ENCODE data around the gene GRM4.
"Not testable (repeated sequence)": the region's sequence is repeated elsewhere in the genome, so short reads cannot be mapped to it uniquely, and the experiment has no call there.

GRM4 gene

DNA sequence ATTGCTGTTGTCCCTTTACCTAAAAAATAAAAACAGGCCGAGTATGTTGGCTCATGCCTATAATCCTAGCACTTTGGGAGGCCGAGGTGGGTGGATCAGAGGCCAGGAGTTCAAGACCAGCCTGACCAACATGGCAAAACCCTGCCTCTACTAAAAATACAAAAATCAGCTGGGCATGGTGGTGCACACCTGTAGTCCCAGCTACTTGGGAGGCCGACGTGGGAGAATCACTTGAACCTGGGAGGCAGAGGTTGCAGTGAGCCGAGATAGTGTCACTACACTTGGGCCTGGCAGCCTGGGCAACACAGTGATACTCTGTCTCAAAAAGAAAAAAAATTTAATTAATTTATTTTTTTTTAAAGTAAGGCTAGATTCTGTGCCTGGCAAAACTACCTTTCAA, 38.8 kb upstream of the GRM4 start:
- not testable (repeated sequence) for H2BK5ac ChIP-seq (ENCODE audit: low read depth, low read length, poor library complexity, severe bottlenecking); H3K23ac ChIP-seq (ENCODE audit: low read length in 2 of 2); H3K4me1 ChIP-seq (ENCODE audit: control insufficient read depth, insufficient read depth, low read depth, low read length); H3K4ac ChIP-seq (ENCODE audit: low read depth in 1 of 2, low read length in 2 of 2); H3K79me1 ChIP-seq (replicated peaks; ENCODE audit: low read length, poor library complexity, severe bottlenecking); H3K27me3 ChIP-seq (ENCODE audit: control insufficient read depth in 1 of 2, insufficient read depth in 1 of 2, low read length in 2 of 2); H3K4me2 ChIP-seq (ENCODE audit: low read length, poor library complexity, severe bottlenecking); H3K9ac ChIP-seq (ENCODE audit: low read length); H2BK15ac ChIP-seq (ENCODE audit: low read depth, poor library complexity, severe bottlenecking); H2AK5ac ChIP-seq (ENCODE audit: low read length, severe bottlenecking); H3K14ac ChIP-seq (ENCODE audit: low read length in 2 of 2); H3K9me3 ChIP-seq (ENCODE audit: control insufficient read depth, low read length); H4K8ac ChIP-seq (ENCODE audit: low read length); H3K27ac ChIP-seq (ENCODE audit: low read length, poor library complexity, severe bottlenecking); H2AFZ ChIP-seq (ENCODE audit: low read depth, low read length); H2BK120ac ChIP-seq (ENCODE audit: low read depth, low read length); H3K36me3 ChIP-seq (ENCODE audit: control insufficient read depth in 1 of 2, insufficient read depth in 2 of 2, low read depth in 1 of 2, low read length in 2 of 2); DNase-seq; H3K4me3 ChIP-seq (ENCODE audit: insufficient read depth in 1 of 2, low read depth in 1 of 2, low read length in 2 of 2); H4K91ac ChIP-seq (ENCODE audit: low read length); H3K18ac ChIP-seq (ENCODE audit: low read depth in 1 of 2, low read length in 2 of 2); H2BK12ac ChIP-seq (ENCODE audit: low read length in 2 of 2)
- 91% methylated on average over 5 of the region's 5 CpGs for WGBS

DNA sequence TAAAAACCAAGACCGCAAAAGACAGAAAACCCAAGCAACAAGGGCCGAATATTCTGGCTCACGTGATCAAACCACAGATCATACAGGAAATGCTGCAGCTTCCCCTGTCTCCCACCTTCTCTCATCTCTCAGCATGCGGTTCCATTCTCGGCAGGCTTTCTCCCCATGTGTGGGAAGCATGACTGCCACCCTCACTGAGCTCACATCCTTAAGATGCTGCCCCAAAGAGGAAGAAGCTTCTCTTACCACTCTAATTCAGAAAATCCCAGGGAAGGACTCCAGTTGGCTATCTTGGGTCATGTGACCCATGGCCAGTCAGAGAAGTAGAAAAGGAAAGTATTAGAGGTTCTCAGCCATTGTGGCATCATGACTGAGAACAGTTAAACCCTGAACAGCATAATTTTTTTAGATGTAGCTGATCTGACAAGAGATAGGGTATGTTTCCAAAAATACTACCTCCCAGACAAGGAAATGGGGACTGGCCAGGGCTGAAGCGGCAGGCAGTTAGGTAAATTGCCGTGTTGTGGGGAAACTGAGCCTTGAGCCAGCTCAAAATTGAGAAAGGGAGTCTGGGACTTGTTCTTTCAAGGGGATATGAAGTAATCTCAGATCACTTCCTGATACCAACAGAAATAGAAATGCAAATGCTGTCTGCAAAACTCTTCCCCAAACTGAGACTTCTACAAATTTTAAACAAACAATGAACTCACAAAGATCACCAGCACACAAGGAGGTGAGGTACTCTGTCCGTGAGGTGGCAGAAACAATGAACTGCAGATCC, 37.1 kb upstream of the GRM4 start:
- H4K91ac ChIP-seq (ENCODE audit: low read length): no peak overlapping the region
- H3K23ac ChIP-seq (ENCODE audit: low read length in 2 of 2): no peak overlapping the region
- no peak overlapping the region for H3K14ac ChIP-seq (ENCODE audit: low read length in 2 of 2)
- H3K4me2 ChIP-seq (ENCODE audit: low read length, poor library complexity, severe bottlenecking): no peak overlapping the region
- H3K36me3 ChIP-seq (ENCODE audit: control insufficient read depth in 1 of 2, insufficient read depth in 2 of 2, low read depth in 1 of 2, low read length in 2 of 2): no peaks in the 10 kb centered on the region
- peaks cover 9% of the 10 kb centered on the region for H3K9me3 ChIP-seq (ENCODE audit: control insufficient read depth, low read length)
- no peak overlapping the region for H3K9ac ChIP-seq (ENCODE audit: low read length)
- H3K18ac ChIP-seq (ENCODE audit: low read depth in 1 of 2, low read length in 2 of 2): no peak overlapping the region
- no peaks in the 10 kb centered on the region for H3K79me1 ChIP-seq (replicated peaks; ENCODE audit: low read length, poor library complexity, severe bottlenecking)
- no peak overlapping the region for H3K4ac ChIP-seq (ENCODE audit: low read depth in 1 of 2, low read length in 2 of 2)
- no peak overlapping the region for H3K4me3 ChIP-seq (ENCODE audit: insufficient read depth in 1 of 2, low read depth in 1 of 2, low read length in 2 of 2)
- no peak overlapping the region for H2BK12ac ChIP-seq (ENCODE audit: low read length in 2 of 2)
- WGBS: 92% methylated on average over 7 of the region's 8 CpGs
- H2BK5ac ChIP-seq (ENCODE audit: low read depth, low read length, poor library complexity, severe bottlenecking): no peak overlapping the region
- no peak for DNase-seq
- H4K8ac ChIP-seq (ENCODE audit: low read length): no peak overlapping the region
- H2BK120ac ChIP-seq (ENCODE audit: low read depth, low read length): no peak overlapping the region
- no peak overlapping the region for H3K27ac ChIP-seq (ENCODE audit: low read length, poor library complexity, severe bottlenecking)
- H2AFZ ChIP-seq (ENCODE audit: low read depth, low read length): no peak overlapping the region
- no peaks in the 10 kb centered on the region for H3K4me1 ChIP-seq (ENCODE audit: control insufficient read depth, insufficient read depth, low read depth, low read length)
- H3K27me3 ChIP-seq (ENCODE audit: control insufficient read depth in 1 of 2, insufficient read depth in 1 of 2, low read length in 2 of 2): peaks cover 0 to 15% of the 10 kb centered on the region in 2 experiments
- no peak overlapping the region for H2BK15ac ChIP-seq (ENCODE audit: low read depth, poor library complexity, severe bottlenecking)
- H2AK5ac ChIP-seq (ENCODE audit: low read length, severe bottlenecking): no peak overlapping the region

DNA sequence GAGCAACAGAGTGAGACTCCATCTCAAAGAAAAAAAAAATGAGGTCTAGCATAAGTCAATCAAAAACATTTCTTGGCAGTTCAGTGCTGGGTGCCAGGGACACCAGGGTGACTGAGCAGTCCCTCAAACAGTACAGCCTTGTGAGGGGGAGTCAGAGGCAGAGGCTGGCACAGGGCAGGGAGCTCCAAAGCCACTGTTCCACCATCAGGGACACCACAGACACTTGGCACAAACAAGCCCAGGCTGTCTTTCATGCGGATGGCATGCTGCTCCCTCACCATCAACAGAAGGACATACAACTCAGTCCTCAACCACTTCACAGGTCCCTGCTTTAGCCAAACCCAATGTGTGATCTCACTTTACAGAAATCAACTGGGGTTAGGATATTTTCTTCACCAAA, 36.0 kb upstream of the GRM4 start:
- H3K79me1 ChIP-seq (replicated peaks; ENCODE audit: low read length, poor library complexity, severe bottlenecking): no peaks in the 10 kb centered on the region
- H3K27ac ChIP-seq (ENCODE audit: low read length, poor library complexity, severe bottlenecking): no peak overlapping the region
- no peak overlapping the region for H3K18ac ChIP-seq (ENCODE audit: low read depth in 1 of 2, low read length in 2 of 2)
- no peak overlapping the region for H4K8ac ChIP-seq (ENCODE audit: low read length)
- no peak overlapping the region for H2BK15ac ChIP-seq (ENCODE audit: low read depth, poor library complexity, severe bottlenecking)
- H2AK5ac ChIP-seq (ENCODE audit: low read length, severe bottlenecking): no peak overlapping the region
- no peak overlapping the region for H3K23ac ChIP-seq (ENCODE audit: low read length in 2 of 2)
- H3K14ac ChIP-seq (ENCODE audit: low read length in 2 of 2): no peak overlapping the region
- no peak overlapping the region for H2AFZ ChIP-seq (ENCODE audit: low read depth, low read length)
- no peak overlapping the region for H4K91ac ChIP-seq (ENCODE audit: low read length)
- H2BK120ac ChIP-seq (ENCODE audit: low read depth, low read length): no peak overlapping the region
- H2BK5ac ChIP-seq (ENCODE audit: low read depth, low read length, poor library complexity, severe bottlenecking): no peak overlapping the region
- H2BK12ac ChIP-seq (ENCODE audit: low read length in 2 of 2): no peak overlapping the region
- H3K9ac ChIP-seq (ENCODE audit: low read length): no peak overlapping the region
- WGBS: 88% methylated on average over 1 of the region's 1 CpG
- H3K9me3 ChIP-seq (ENCODE audit: control insufficient read depth, low read length): peaks cover 9% of the 10 kb centered on the region
- no peak overlapping the region for H3K4me3 ChIP-seq (ENCODE audit: insufficient read depth in 1 of 2, low read depth in 1 of 2, low read length in 2 of 2)
- DNase-seq: no peak
- no peak overlapping the region for H3K4me2 ChIP-seq (ENCODE audit: low read length, poor library complexity, severe bottlenecking)
- no peaks in the 10 kb centered on the region for H3K36me3 ChIP-seq (ENCODE audit: control insufficient read depth in 1 of 2, insufficient read depth in 2 of 2, low read depth in 1 of 2, low read length in 2 of 2)
- H3K4me1 ChIP-seq (ENCODE audit: control insufficient read depth, insufficient read depth, low read depth, low read length): no peaks in the 10 kb centered on the region
- no peak overlapping the region for H3K4ac ChIP-seq (ENCODE audit: low read depth in 1 of 2, low read length in 2 of 2)
- H3K27me3 ChIP-seq (ENCODE audit: control insufficient read depth in 1 of 2, insufficient read depth in 1 of 2, low read length in 2 of 2): peaks cover 0 to 15% of the 10 kb centered on the region in 2 experiments

DNA sequence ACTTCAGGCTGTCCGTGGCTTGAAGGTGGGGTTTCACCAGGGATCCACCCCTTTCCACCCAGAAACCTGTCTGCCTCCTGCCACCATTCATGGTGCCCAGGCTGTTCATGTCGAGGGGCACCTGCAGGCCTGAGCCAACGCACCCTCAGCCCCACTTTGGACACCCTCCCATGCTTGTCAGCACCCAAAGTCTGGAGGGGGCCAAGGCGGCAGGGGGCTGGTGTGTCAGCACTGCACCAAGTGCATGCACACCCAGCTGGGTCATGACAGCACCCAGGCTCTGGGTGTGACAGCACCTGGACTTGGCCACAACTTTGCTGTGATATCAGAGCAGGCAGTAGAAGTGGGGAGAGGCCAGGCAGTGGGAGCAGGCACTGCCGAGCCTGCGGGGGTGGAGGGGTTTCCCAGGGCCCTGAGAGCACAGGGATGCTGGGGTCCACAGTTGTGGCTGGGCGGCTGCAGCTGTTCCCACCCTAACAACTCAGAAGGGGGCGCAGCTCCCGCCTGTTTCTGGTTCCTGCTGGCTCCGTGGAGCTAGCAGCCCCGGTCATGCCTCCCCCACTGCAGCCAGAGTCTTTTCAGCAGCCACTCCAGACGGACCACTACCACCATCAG, 33.3 kb upstream of the GRM4 start:
- no peak overlapping the region for H2BK12ac ChIP-seq (ENCODE audit: low read length in 2 of 2)
- DNase-seq: no peak
- H3K27me3 ChIP-seq (ENCODE audit: control insufficient read depth in 1 of 2, insufficient read depth in 1 of 2, low read length in 2 of 2): peaks cover 0 to 15% of the 10 kb centered on the region in 2 experiments
- H3K36me3 ChIP-seq (ENCODE audit: control insufficient read depth in 1 of 2, insufficient read depth in 2 of 2, low read depth in 1 of 2, low read length in 2 of 2): no peaks in the 10 kb centered on the region
- H3K23ac ChIP-seq (ENCODE audit: low read length in 2 of 2): no peak overlapping the region
- H3K79me1 ChIP-seq (replicated peaks; ENCODE audit: low read length, poor library complexity, severe bottlenecking): no peaks in the 10 kb centered on the region
- H3K4me3 ChIP-seq (ENCODE audit: insufficient read depth in 1 of 2, low read depth in 1 of 2, low read length in 2 of 2): no peak overlapping the region
- no peak overlapping the region for H4K8ac ChIP-seq (ENCODE audit: low read length)
- H3K9me3 ChIP-seq (ENCODE audit: control insufficient read depth, low read length): peaks cover 9% of the 10 kb centered on the region
- H2BK5ac ChIP-seq (ENCODE audit: low read depth, low read length, poor library complexity, severe bottlenecking): no peak overlapping the region
- no peak overlapping the region for H3K9ac ChIP-seq (ENCODE audit: low read length)
- H2BK120ac ChIP-seq (ENCODE audit: low read depth, low read length): no peak overlapping the region
- H2AK5ac ChIP-seq (ENCODE audit: low read length, severe bottlenecking): no peak overlapping the region
- H2AFZ ChIP-seq (ENCODE audit: low read depth, low read length): no peak overlapping the region
- no peak overlapping the region for H2BK15ac ChIP-seq (ENCODE audit: low read depth, poor library complexity, severe bottlenecking)
- peak overlapping the region in 1 of 2 experiments; percentile 72 for H3K14ac ChIP-seq (ENCODE audit: low read length in 2 of 2)
- H3K4ac ChIP-seq (ENCODE audit: low read depth in 1 of 2, low read length in 2 of 2): no peak overlapping the region
- peak overlapping the region; percentile 45 for H4K91ac ChIP-seq (ENCODE audit: low read length)
- H3K27ac ChIP-seq (ENCODE audit: low read length, poor library complexity, severe bottlenecking): no peak overlapping the region
- peaks cover 3% of the 10 kb centered on the region for H3K4me1 ChIP-seq (ENCODE audit: control insufficient read depth, insufficient read depth, low read depth, low read length)
- WGBS: 69% methylated on average over 12 of the region's 12 CpGs
- H3K18ac ChIP-seq (ENCODE audit: low read depth in 1 of 2, low read length in 2 of 2): no peak overlapping the region
- H3K4me2 ChIP-seq (ENCODE audit: low read length, poor library complexity, severe bottlenecking): no peak overlapping the region

Data from mesenchymal stem cell (in vitro differentiated cells and primary cell).